ENCODE measurements around the gene CDCA7L.
"Not testable (repeated sequence)": the region's sequence is repeated elsewhere in the genome, so short reads cannot be mapped to it uniquely, and the experiment has no call there.

The CDCA7L gene

DNA sequence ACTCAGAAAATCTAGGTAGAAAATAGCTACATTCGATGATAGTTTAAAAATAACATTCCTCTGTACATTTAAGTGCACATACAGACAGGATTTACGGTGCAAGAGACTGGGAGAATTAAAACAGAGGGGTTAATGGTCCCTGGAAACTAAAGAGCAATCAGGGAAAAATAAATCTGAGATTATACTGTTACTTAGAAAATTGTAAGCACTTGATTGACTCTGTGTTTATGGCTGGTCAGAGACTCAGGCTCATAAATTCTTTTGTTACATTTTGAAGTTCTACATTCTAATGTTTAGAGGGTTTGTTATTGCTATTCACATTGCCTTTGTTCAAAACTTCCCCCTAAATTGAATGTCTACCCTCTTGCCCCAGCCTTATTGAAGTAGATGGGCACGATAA, 54.4 kb downstream of the CDCA7L start:
- FAIRE-seq, result no peak
- DNase-seq (ENCODE audit: insufficient read length, low spot score), result no peak
- TF ChIP-seq, protein P1, sequence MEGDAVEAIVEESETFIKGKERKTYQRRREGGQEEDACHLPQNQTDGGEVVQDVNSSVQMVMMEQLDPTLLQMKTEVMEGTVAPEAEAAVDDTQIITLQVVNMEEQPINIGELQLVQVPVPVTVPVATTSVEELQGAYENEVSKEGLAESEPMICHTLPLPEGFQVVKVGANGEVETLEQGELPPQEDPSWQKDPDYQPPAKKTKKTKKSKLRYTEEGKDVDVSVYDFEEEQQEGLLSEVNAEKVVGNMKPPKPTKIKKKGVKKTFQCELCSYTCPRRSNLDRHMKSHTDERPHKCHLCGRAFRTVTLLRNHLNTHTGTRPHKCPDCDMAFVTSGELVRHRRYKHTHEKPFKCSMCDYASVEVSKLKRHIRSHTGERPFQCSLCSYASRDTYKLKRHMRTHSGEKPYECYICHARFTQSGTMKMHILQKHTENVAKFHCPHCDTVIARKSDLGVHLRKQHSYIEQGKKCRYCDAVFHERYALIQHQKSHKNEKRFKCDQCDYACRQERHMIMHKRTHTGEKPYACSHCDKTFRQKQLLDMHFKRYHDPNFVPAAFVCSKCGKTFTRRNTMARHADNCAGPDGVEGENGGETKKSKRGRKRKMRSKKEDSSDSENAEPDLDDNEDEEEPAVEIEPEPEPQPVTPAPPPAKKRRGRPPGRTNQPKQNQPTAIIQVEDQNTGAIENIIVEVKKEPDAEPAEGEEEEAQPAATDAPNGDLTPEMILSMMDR (IDR thresholded peaks at IDR 0.05; ENCODE audit: insufficient read depth, missing control alignments), result no peak

- no peak for FAIRE-seq
- TF ChIP-seq, protein P1 (IDR thresholded peaks at IDR 0.05; ENCODE audit: insufficient read depth, missing control alignments), result no peak
- DNase-seq (ENCODE audit: insufficient read length, low spot score), result no peak
Measured at GRCh38 chr7:21887779-21888178, 57.9 kb downstream of the CDCA7L start.

- no peak for FAIRE-seq
- TF ChIP-seq, protein P1 (IDR thresholded peaks at IDR 0.05; ENCODE audit: insufficient read depth, missing control alignments), result no peak
Measured at GRCh38 chr7:21887353-21887752, 58.3 kb downstream of the CDCA7L start.

DNA sequence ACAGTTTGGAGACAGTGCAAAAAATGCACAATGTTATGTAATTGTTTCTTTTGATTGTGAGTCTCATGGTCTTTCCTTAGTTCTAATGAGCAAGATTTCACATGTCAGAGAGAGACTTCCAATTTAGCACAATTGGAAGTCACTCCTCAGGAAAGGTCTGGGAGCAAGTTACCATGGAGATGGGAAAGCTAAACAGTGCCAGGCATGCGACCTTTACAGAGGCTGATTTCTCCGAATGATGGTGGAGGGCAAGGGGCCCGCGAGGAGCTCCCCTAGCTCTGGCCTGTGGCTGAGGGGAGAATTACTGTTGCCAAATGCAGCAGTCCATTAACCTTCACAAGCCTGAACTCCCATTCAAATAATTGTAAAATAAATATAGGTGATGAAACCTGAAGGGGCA, 59.3 kb downstream of the CDCA7L start:
- FAIRE-seq, result no peak
- TF ChIP-seq, protein P1 (IDR thresholded peaks at IDR 0.05; ENCODE audit: insufficient read depth, missing control alignments), result no peak
- DNase-seq (ENCODE audit: insufficient read length, low spot score), result no peak

More at GRCh38 chr7:21887353-21887752, 58.3 kb downstream of the CDCA7L start:
- DNase-seq (ENCODE audit: insufficient read length, low spot score), result no peak

DNA sequence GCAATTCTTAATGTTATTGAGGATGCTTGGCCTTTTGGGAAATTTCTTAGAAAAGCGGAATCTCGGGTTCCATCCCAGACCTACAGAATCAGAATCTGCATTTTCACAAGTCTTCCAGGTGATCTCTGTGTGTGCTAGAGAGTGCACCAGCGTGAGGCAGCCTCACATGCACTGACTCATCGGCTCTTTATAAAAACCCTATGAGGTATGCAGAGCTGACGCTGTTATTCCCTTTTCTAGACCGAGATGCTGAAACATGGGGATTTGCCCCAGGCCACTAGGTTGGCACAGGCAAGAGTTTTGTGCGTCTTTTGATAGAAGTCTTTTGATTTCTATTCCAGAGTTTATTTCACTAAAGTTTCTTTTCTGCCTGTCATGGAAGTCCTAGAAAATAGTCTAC, 61.2 kb downstream of the CDCA7L start:
- FAIRE-seq, result no peak
- DNase-seq (ENCODE audit: insufficient read length, low spot score), result no peak
- TF ChIP-seq, protein P1 (IDR thresholded peaks at IDR 0.05; ENCODE audit: insufficient read depth, missing control alignments), result no peak

GRCh38 chr7:21883501-21883900, 62.2 kb downstream of the CDCA7L start:
- DNase-seq (ENCODE audit: insufficient read length, low spot score); FAIRE-seq: not testable (repeated sequence)

- TF ChIP-seq, protein P1 (IDR thresholded peaks at IDR 0.05; ENCODE audit: insufficient read depth, missing control alignments), result no peak
- FAIRE-seq (no peak), DNase-seq (ENCODE audit: insufficient read length, low spot score) (no peak)
Measured at GRCh38 chr7:21883069-21883468, 62.6 kb downstream of the CDCA7L start.

DNA sequence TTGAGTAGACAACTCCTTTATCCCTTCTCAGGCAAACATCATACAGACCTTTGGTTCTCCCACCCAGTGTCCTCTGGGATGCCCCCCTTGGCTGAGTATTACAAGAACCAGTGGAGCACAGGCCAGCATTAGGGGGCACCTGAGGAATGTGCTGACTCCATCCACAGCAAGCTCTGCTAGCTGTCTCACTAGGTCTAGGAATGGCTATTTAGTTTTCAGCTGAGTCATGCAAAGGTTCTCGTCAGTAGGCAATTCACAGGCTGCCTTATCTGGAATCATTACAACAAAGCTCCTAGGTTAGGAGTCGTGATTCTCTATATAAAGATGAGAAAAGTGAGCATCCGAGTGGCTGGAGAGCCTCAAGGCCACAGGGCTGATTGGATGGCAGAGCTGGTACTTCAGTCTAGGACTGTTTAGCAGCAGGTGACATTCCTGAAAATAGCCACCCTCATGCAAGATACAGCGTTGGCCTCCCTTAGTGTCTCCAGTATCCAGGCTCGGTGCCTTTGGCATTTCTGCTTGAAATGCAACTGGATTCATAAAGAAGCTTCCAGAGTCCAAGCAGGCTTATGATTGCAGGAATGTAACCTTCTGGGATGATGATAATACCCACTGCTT, 75.8 kb downstream of the CDCA7L start:
- TF ChIP-seq, protein P1 (IDR thresholded peaks at IDR 0.05; ENCODE audit: insufficient read depth, missing control alignments), result no peak
- FAIRE-seq (no peak), DNase-seq (ENCODE audit: insufficient read length, low spot score) (no peak)
